K562 (cell line): ENCODE results near the gene ANTKMT. TPM values are rescaled to one million over a fixed set of nuclear protein-coding genes. Genes with fewer than 3 reads are reported as not detected.
A peak's percentile ranks its signal among the peaks of the same experiment; 100 is the strongest.

ENCODE experiments used
- ARHGAP35 ChIP-seq: fragments of 450-650 bp; IDR thresholded peaks from 2 replicates; pipeline ENCODE4 v1.6.1; 2018; ENCODE audit not compliant: partially characterized antibody
- ARID4B ChIP-seq: sonication (generic); formaldehyde crosslinking; IDR thresholded peaks from 2 replicates; pipeline ENCODE4 v1.8.0; 2022; ENCODE audit warnings: mild to moderate bottlenecking, missing genetic modification reagents
- CHD2 ChIP-seq: IDR thresholded peaks from 2 replicates; pipeline ENCODE4 v1.6.1; 2011; ENCODE audit warnings: low read depth, low read length
- CREB3 ChIP-seq: fragments of 450-650 bp; conservative IDR thresholded peaks from 2 replicates; pipeline ENCODE4 v1.6.1; 2016; ENCODE audit warnings: missing genetic modification characterization, low read depth, mild to moderate bottlenecking, missing compliant biosample characterization, moderate library complexity
- ELF4 ChIP-seq: fragments of 450-650 bp; formaldehyde crosslinking; IDR thresholded peaks from 2 replicates; pipeline ENCODE4 v1.4.0; 2022; ENCODE audit warnings: missing genetic modification characterization
- MCM3 ChIP-seq: fragments of 450-650 bp; IDR thresholded peaks from 2 replicates; pipeline ENCODE4 v1.6.1; 2016
- RBBP5 ChIP-seq: fragments of 200-600 bp; sonication (generic); IDR thresholded peaks from 2 replicates; pipeline ENCODE4 v1.6.1; 2012; ENCODE audit warnings: borderline replicate concordance, mild to moderate bottlenecking, low read length, control low read depth, inconsistent platforms; ENCODE audit not compliant: insufficient read depth, poor library complexity, severe bottlenecking
- TAL1 ChIP-seq: fragments of 450-650 bp; IDR thresholded peaks from 2 replicates; pipeline ENCODE4 v1.6.1; 2016; ENCODE audit warnings: mild to moderate bottlenecking
- TCF7 ChIP-seq: sonication (generic); IDR thresholded peaks from 2 replicates; pipeline ENCODE4 v1.6.1; 2016; ENCODE audit warnings: antibody characterized with exemption, borderline replicate concordance
- TFAP4 ChIP-seq: sonication (generic); formaldehyde crosslinking; IDR thresholded peaks from 2 replicates; pipeline ENCODE4 v1.8.0; 2022; ENCODE audit warnings: missing genetic modification reagents, mild to moderate bottlenecking, moderate library complexity, borderline replicate concordance
- THAP12 ChIP-seq: fragments of 250-450 bp; sonication (Bioruptor Pico); IDR thresholded peaks from 2 replicates; pipeline ENCODE4 v1.9.0; 2021; ENCODE audit warnings: mild to moderate bottlenecking, inconsistent platforms
- UBTF ChIP-seq, 2 experiments: IDR thresholded peaks; 2 replicates each; pipeline ENCODE4 v1.6.1; 2012; ENCODE audit warnings: improper control_type of control experiment in 2 of 2, low read depth in 2 of 2, low read length in 2 of 2, borderline replicate concordance in 1 of 2
- ZNF41 ChIP-seq: fragments of 250-450 bp; sonication (Bioruptor Pico); conservative IDR thresholded peaks from 2 replicates; pipeline ENCODE4 v1.4.0; 2020; ENCODE audit warnings: mild to moderate bottlenecking
- ZNF586 ChIP-seq: fragments of 450-650 bp; formaldehyde crosslinking; conservative IDR thresholded peaks from 2 replicates; pipeline ENCODE4 v1.4.0; 2020; ENCODE audit warnings: mild to moderate bottlenecking, moderate library complexity
- ZNF76 ChIP-seq: fragments of 250-450 bp; sonication (Bioruptor Pico); IDR thresholded peaks from 2 replicates; pipeline ENCODE4 v1.4.0; 2020; ENCODE audit warnings: mild to moderate bottlenecking, moderate library complexity, borderline replicate concordance
- polyA plus RNA-seq, 8 experiments: library from polyadenylated mRNA; depleted of rRNA in 4 of 8; stranded (reverse) in 5 of 8; unstranded in 3 of 8; fragments of >200 nt; fragmentation: Nextera tagmentation in 2 of 8; fragmentation: Illumina TruSeq in 1 of 8; extraction: Ambion mirVana in 2 of 8; extraction: Trizol in 1 of 8; gene quantifications; 2 replicates each; pipeline versions ENCODE4 v1.2.1 to v1.2.3, GENCODE V29; 2011 to 2014; ENCODE audit warnings: inconsistent platforms in 1 of 8, missing spikeins in 1 of 8
- total RNA-seq, 7 experiments: library from RNA; depleted of rRNA in 6 of 7; stranded (reverse); fragments of >200 nt in 6 of 7; fragmentation: Illumina TruSeq in 2 of 7; extraction: Trizol in 2 of 7; gene quantifications; 2 replicates each; pipeline versions ENCODE4 v1.2.1 to v1.2.3, GENCODE V29; 2011 to 2021; ENCODE audit warnings: low replicate concordance in 1 of 7

ANTKMT gene
- total and polyA plus RNA-seq, 9 of the 15 experiments (the other 6 are each of a cell fraction or from before 2014, with no cell fraction given) = 0.58 to 217 (median 19.1) TPM

- TF ChIP-seq UBTF (IDR thresholded peaks at IDR 0.05; ENCODE audit: borderline replicate concordance in 1 of 2, low read depth in 2 of 2, low read length in 2 of 2) (0 out of 4 replicates have a peak, but pooled peaks of 1 of the 2 experiments have one; percentile 71), CREB3 (tag) (no peak), ZNF41 (CRISPR knock-in tag) (no peak), ARHGAP35 (no peak), TFAP4 (no peak), MCM3 (no peak), CHD2 (no peak), ZNF586 (CRISPR knock-in tag) (no peak), ARID4B (CRISPR knock-in tag) (peak; percentile 92), ZNF76 (CRISPR knock-in tag) (no peak), TCF7 (no peak), RBBP5 (no peak), TAL1 (no peak), ELF4 (no peak), THAP12 (CRISPR knock-in tag) (no peak)
These were observed 20.0 kb upstream of the ANTKMT start (continued) for GRCh38 chr16:700684-701584.
